Activated gamma-delta T cell treated with Interleukin-2 at 50 U/mL for 16 hours (primary cell): Measurements from ENCODE around the gene SH2D2A.

Experiments
- DNase-seq: peaks from one replicate; pipeline ENCODE4 v3.0.0-alpha.2; 2020

The SH2D2A gene

GRCh38 chr1:156816561-156817328, at the start of gene SH2D2A:
TSS of gene SH2D2A (minus strand) at chr1:156816848. CDS start at chr1:156816708, 140 bp downstream.
- DNase-seq: peak; percentile 93

- no peak for DNase-seq
Observed at GRCh38 chr1:156865865-156866248, 49.2 kb upstream of the SH2D2A start.

- DNase-seq: no peak
Observed at GRCh38 chr1:156865258-156865657, 48.6 kb upstream of the SH2D2A start.

GRCh38 chr1:156864796-156865195, 48.1 kb upstream of the SH2D2A start:
- no peak for DNase-seq

- no peak for DNase-seq
Observed at GRCh38 chr1:156863631-156864030, 47.0 kb upstream of the SH2D2A start.

GRCh38 chr1:156862997-156863599, 46.5 kb upstream of the SH2D2A start:
- DNase-seq: no peak

- no peak for DNase-seq
Observed at GRCh38 chr1:156862584-156862983, 45.9 kb upstream of the SH2D2A start.

GRCh38 chr1:156860628-156861423, 44.2 kb upstream of the SH2D2A start, which contains the start of gene NTRK1:
TSS of gene NTRK1 (plus strand) at chr1:156860865. CDS start at chr1:156860935, 70 bp downstream.
- peak; percentile 44 for DNase-seq

- DNase-seq: peak; percentile 56
Observed at GRCh38 chr1:156860113-156860627, 43.5 kb upstream of the SH2D2A start.

GRCh38 chr1:156859523-156860112, 43.0 kb upstream of the SH2D2A start:
- no peak for DNase-seq

- no peak for DNase-seq
Observed at GRCh38 chr1:156858959-156859522, 42.4 kb upstream of the SH2D2A start, which contains the start of gene INSRR. TSS of gene INSRR (minus strand) at chr1:156859117. CDS start at chr1:156858621, 496 bp downstream.

GRCh38 chr1:156858555-156858956, 41.9 kb upstream of the SH2D2A start:
- no peak for DNase-seq

GRCh38 chr1:156857532-156857931, 40.9 kb upstream of the SH2D2A start:
- no peak for DNase-seq

- DNase-seq: no peak
Observed at GRCh38 chr1:156856282-156856785, 39.7 kb upstream of the SH2D2A start.

GRCh38 chr1:156854634-156855033, 38.0 kb upstream of the SH2D2A start:
- DNase-seq: no peak

GRCh38 chr1:156853761-156854160, 37.1 kb upstream of the SH2D2A start:
- no peak for DNase-seq

- no peak for DNase-seq
Observed at GRCh38 chr1:156852418-156852874, 35.8 kb upstream of the SH2D2A start.

- no peak for DNase-seq
Observed at GRCh38 chr1:156851779-156852417, 35.2 kb upstream of the SH2D2A start.

- no peak for DNase-seq
Observed at GRCh38 chr1:156849151-156849496, 32.5 kb upstream of the SH2D2A start.

GRCh38 chr1:156848461-156849150, 32.0 kb upstream of the SH2D2A start:
- peak; percentile 73 for DNase-seq
